Central memory CD4-positive, alpha-beta T cell (primary cell): ENCODE results near the gene FAM120C.

ENCODE experiments used
- DNase-seq: peaks from one replicate; pipeline ENCODE4 v3.0.0; 2022

The FAM120C gene

GRCh38 chrX:54134269-54134668 is 48.8 kb downstream of the FAM120C start:
- no peak for DNase-seq

- no peak for DNase-seq
These were observed 66.7 kb downstream of the FAM120C start for GRCh38 chrX:54116391-54116790.

- no peak for DNase-seq
These were observed 89.5 kb downstream of the FAM120C start for GRCh38 chrX:54093571-54093970.

GRCh38 chrX:54093159-54093558 is 89.9 kb downstream of the FAM120C start:
- DNase-seq, result no peak

GRCh38 chrX:54090880-54091279 is 92.2 kb downstream of the FAM120C start:
- DNase-seq, result no peak

- no peak for DNase-seq
These were observed 93.9 kb downstream of the FAM120C start for GRCh38 chrX:54089191-54089590.

- DNase-seq, result no peak
These were observed 95.4 kb downstream of the FAM120C start for GRCh38 chrX:54087661-54088060.

GRCh38 chrX:54085666-54086065 is 97.4 kb downstream of the FAM120C start:
- DNase-seq, result no peak

GRCh38 chrX:54076903-54077302 is 106.2 kb downstream of the FAM120C start:
- no peak for DNase-seq

- DNase-seq, result no peak
These were observed 108.2 kb downstream of the FAM120C start for GRCh38 chrX:54074826-54075225.

- no peak for DNase-seq
These were observed 115.3 kb downstream of the FAM120C start for GRCh38 chrX:54067766-54068165.

GRCh38 chrX:54066841-54067240 is 116.2 kb downstream of the FAM120C start:
- no peak for DNase-seq

GRCh38 chrX:54064564-54064963 is 118.5 kb downstream of the FAM120C start:
- DNase-seq, result no peak

- no peak for DNase-seq
These were observed 119.7 kb downstream of the FAM120C start for GRCh38 chrX:54063361-54063760.

GRCh38 chrX:54049801-54050200 is 133.3 kb downstream of the FAM120C start:
- no peak for DNase-seq

GRCh38 chrX:54048412-54048811 is 134.6 kb downstream of the FAM120C start:
- no peak for DNase-seq

- DNase-seq, result no peak
These were observed 137.4 kb downstream of the FAM120C start for GRCh38 chrX:54045563-54046228.

GRCh38 chrX:54044877-54045338 is 138.1 kb downstream of the FAM120C start:
- DNase-seq, result no peak

GRCh38 chrX:54044126-54044876 is 138.8 kb downstream of the FAM120C start, which contains the start of gene PHF8:
TSS of gene PHF8 (minus strand) at chrX:54044473. CDS start at chrX:54042728, 1,745 bp downstream.
- DNase-seq, result peak; percentile 95

- DNase-seq, result no peak
These were observed 139.4 kb downstream of the FAM120C start for GRCh38 chrX:54043541-54044125.

GRCh38 chrX:54043056-54043455 is 140.0 kb downstream of the FAM120C start:
- peak; percentile 0 for DNase-seq

GRCh38 chrX:54042609-54043021 is 140.4 kb downstream of the FAM120C start:
- DNase-seq, result peak; percentile 6

- no peak for DNase-seq
These were observed 152.7 kb downstream of the FAM120C start for GRCh38 chrX:54030329-54030728.
